Transverse colon (tissue), 4 donors: ENCODE measurements around the gene ZNF546.

Experiments used
- CTCF ChIP-seq, 5 experiments: fragments of 200-600 bp in 3 of 5; fragments of 450-650 bp in 2 of 5; sonication (generic) in 3 of 5; IDR thresholded peaks; 1 replicate in 2 of 5; 2 replicates in 3 of 5; pipeline ENCODE4 v1.5.1; 2016 to 2017; ENCODE audit warnings: antibody characterized with exemption in 5 of 5, inconsistent platforms in 3 of 5, mild to moderate bottlenecking in 2 of 5, moderate library complexity in 1 of 5
- EP300 ChIP-seq: sonication (generic); formaldehyde crosslinking; IDR thresholded peaks from one replicate; pipeline ENCODE4 v1.6.1; 2017; ENCODE audit warnings: antibody characterized with exemption, low read depth
- POLR2A ChIP-seq: fragments of 450-650 bp; IDR thresholded peaks from one replicate; pipeline ENCODE4 v1.6.1; 2016; ENCODE audit warnings: antibody characterized with exemption, mild to moderate bottlenecking, moderate library complexity
- POLR2AphosphoS5 ChIP-seq, 3 donors: sonication (generic); formaldehyde crosslinking; IDR thresholded peaks; one replicate each; pipeline ENCODE4 v1.6.1; 2016; ENCODE audit warnings: antibody characterized with exemption in 3 of 3

GRCh38 chr19:39963898-39964297 is 33.0 kb upstream of the ZNF546 start:
- TF ChIP-seq POLR2A (no peak), CTCF (IDR thresholded peaks at IDR 0.05) (no peak), POLR2AphosphoS5 (IDR thresholded peaks at IDR 0.05) (no peak), EP300 (no peak)
